NCI-H510A (cell line): Measurements from ENCODE around the gene E2F1.

Source experiments
- DNase-seq: peaks from one replicate; lab custom pipeline; 2025; lab: John Stamatoyannopoulos, UW

E2F1 gene

DNA sequence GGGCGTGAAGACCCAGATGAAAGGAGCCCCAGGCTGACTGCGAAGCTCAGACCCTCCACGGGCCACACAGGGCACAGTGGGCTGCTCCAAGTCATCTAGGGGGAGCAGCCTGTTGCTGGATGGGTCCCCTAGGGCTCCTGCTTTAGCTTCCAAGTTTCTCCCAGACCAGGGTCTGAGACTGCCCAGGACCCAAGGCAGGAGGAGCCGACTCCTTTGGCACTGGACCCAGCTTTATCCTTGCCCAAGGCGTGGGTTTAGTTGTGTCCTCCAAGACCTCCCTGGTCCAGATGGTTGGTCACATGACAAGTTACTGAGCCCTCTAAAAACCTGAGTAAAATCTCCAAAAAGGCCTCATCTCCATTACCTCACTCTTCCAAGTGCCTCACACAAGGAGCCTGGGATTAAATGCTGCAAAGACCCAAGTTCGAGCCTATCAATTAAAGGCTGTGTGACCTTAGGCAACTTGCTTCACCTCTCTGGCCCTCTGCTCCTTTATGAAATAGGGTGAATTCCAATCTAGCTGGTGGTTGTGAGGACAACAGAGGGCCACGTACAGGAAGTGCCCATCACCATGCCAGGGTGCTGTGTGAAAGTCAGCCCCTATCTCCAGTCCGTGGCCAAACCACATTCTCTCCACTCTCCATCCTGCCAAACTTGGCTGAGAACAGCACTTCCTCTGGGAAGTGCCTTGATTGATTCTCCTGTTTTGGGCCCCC lies 14.5 kb downstream of the E2F1 start:
- no peak for DNase-seq

DNA sequence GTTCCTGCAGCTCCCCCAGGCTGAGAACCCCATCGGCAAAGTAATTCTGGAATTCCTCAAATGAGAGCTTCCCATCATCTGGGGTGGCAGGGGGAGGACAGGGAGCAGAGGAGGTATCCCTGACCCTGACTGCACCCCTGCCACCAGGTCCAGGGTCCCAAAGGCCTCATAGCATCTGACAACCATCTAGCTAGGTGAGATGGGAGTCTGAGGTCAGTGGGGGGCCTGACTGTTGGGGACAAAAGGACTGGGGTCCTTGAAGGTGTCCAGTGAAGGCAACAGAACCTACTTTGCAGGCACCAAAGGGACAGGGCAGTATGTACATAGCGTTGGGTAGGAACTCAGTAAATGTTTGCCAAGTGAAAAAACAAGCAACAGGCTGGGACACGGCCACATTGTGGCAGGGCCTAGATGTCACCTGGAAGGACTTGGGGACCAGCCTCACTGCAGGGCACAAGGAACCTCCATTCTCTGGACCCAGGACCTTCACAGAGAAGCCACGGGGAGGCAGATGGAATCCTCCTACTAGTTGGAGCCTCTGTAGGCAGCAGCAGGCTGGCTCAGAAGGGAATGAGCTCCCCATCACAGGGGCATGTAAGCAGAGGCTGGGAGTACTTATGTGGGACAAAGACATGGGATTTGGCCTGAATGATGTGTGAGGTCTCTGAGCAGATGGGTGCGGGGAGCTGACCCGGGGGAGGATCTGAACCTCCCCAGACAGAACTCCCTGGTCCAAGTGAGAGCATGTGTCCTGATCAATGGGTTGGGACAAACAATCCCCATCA lies 15.3 kb downstream of the E2F1 start:
- DNase-seq = no peak

DNA sequence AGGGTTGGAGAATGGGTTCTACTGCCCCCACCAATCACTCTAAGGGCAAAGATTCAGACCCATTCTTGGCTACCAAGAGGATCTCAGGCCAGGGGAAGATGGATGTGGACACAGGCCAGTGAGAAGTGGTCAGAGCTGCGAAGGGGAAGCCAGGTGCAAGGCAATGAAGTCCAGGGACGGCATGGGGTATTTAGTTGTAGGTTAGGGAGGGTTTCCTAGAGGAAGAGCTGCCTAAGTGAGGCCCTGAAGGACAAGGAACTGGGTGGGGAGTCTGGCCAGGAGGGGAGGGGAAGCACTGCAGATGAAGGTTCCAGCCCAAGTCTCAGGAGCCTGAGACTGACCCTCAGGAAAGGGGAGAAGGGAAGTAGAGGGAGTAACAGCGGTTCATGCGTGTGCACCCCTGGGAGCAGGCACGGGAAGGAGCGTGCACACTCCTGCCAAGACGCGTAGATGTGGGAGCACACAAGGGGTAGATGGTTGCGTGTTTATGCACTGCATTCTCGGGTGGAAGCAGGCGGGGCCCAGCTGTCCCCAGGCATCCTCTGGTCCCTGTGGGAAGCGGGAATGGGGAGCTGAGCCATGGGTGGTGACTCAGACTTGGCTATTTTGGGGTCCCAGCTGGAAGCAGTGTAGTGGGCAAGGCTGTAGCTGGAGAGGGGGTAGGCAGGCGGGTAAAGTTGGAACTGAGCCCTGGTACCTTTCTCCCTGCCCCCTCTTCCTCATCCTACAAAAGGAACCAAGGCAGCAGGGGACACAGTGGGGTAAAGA lies 16.1 kb downstream of the E2F1 start:
- DNase-seq = no peak

DNA sequence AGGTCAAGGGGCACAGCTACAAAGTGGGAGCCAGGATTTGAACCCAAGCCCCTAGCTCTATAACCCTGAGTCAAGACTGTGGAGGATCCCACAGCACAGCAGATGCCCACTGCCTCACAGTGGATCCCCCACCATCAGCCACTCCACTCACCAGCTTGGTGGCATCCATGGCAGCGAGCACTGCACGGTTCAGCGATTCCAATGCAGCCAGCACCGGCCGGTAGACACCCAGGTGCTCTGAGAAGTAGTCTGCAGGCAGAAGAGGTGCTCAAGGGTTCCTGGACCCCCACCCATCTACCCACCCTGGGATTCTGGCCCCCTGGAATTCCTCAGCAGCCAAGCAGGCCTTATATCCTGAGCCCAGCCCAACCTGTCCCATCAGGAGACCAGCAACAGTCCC lies 17.0 kb downstream of the E2F1 start:
- DNase-seq = no peak

DNA sequence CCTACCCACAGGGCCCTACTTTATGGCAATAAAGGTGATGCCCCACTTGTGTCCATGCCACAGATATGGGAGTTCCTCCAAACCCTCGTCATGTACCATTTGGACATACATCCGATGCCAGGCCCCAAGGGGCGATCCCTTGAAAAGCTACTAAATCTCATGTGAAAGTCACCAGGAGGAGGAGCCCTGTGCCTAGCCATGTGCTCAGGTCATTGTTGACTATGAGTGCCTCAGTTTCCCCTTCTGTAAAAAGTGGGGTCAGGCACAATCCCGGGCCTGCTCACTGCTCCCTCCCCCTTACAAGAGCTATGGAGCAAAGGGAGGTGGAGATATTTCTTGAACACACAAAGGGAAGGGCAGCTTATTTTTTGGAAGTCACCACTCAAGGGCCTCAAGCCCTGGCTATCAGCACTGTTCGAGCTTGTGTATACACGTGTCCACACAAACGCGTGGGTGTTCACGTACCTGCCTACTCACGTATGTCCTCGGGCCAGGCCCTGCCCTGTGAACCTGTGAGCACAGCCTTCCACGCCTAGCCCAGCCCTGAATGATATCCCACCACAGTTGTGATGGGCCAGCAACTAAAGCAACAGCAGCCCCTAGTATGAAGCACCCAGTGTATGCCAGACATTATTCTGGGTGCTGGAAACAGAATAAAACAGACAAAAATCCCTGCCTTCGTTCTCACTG lies 17.6 kb downstream of the E2F1 start:
- no peak for DNase-seq

DNA sequence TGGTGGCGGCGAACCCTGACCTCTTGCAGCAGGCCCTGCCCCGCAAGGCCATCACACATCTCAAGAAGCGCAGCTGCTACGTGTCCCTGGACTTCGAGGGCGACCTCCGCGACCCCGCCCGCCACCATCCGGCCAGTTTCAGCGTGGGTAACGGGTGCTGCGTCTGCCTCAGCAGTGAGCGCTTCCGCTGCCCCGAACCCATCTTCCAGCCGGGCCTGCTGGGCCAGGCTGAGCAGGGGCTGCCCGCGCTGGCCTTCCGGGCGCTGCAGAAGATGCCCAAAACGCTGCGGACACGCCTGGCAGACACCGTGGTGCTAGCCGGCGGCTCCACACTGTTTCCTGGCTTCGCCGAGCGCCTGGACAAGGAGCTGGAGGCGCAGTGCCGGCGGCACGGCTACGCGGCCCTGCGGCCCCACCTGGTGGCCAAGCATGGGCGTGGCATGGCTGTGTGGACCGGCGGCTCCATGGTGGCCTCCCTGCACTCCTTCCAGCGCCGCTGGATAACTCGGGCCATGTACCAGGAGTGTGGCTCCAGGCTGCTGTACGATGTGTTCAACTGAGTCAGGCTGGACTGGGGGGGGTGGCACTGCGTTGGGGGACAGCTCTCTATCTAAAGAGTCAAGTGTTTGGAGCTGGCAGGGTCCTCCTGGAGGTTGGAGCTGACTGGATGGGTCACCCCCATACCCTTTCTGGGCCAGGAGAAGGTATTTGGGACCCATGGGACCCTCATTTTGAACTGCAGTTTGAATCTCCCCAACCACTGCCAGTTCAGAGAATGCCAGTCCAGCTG lies 18.3 kb downstream of the E2F1 start:
- peak; percentile 36 for DNase-seq

DNA sequence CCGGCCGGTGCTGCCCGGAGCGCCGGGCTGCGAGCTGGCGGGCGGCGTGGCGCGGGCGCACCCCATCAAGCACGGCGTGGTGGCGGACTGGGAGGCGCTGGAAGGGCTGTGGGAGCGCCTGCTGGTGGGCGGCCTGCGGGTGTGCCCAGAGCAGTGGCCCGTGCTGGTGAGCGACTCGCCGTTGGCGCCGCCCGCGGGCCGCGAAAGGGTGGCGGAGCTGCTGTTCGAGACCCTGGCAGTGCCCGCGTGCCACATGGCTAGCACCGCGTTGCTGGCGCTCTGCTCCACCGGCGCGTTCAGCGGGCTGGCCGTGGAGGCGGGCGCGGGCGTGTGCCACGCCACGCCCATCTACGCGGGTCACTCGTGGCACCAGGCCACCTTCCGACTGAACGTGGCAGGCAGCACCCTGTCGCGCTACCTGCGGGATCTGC lies 18.9 kb downstream of the E2F1 start:
- DNase-seq = no peak

DNA sequence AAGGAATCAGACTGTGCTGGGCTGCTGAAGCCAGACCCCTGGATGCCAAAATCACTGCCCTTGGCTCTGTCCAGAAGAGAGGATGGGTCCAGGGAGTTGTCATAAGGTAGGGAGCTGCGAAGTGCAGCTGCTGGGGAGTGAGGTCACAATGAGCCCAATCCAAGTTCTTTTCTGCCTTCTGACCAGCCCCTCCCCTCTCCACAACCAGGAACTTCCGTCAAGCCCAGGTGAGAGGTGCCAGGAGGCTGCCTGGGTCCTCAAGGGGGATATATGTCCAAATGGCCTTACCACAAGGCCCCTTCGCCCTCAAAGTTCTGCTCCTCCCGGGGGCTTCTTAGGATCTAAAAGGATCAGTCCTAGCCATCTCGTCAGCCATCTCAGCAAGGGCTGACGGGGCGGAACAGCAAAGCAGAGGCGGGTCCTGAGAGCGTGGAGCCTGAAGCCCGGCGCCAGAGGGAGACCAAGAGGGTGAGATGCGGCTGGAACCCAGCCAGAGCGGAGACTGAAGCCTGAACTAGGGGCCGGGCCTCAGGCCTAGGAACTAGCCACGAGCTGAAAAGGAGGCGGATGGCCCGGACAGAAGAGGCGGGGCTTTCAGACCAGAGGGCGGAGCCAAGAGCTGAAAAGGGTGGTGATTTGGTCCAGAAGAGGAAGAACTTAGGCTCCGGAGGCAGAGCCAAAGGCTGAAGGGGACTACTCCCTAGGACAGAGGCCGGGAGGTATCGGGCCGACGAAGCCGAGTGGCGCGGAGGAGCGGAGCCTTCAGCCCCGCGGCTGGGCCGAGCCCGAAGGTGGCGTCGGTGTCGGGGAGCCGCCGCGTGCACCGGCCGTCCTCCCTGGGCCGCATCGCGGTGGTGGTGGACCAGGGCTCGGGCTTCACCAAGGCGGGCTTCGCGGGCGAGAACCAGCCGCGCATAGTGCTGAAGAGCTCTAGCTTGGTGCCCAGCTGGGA lies 19.6 kb downstream of the E2F1 start, which contains the start of gene ACTL10:
Gene ACTL10, plus strand, starts transcription at position 651 of the 952 bp plus-strand sequence. CDS start 555 bp downstream, outside the sequence.
- peak; percentile 93 for DNase-seq

DNA sequence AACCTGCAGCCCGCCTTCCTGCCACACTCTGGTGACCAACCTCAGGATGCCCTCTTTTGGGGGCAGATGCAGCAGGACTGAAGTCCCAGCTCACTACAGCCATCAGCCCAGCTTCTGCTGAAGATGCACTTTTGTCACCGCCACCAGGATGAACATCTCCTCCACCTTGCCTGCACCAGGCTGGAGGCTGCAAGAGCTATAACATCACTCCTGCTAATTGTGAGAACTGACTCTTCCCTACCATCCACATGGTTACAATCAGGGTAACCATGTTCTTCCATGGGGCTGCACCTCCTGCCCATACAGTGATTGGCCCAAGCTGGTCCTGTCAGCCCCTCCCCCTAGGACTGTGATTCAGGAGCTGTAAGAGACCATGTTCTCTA lies 21.4 kb downstream of the E2F1 start:
- peak; percentile 37 for DNase-seq

DNA sequence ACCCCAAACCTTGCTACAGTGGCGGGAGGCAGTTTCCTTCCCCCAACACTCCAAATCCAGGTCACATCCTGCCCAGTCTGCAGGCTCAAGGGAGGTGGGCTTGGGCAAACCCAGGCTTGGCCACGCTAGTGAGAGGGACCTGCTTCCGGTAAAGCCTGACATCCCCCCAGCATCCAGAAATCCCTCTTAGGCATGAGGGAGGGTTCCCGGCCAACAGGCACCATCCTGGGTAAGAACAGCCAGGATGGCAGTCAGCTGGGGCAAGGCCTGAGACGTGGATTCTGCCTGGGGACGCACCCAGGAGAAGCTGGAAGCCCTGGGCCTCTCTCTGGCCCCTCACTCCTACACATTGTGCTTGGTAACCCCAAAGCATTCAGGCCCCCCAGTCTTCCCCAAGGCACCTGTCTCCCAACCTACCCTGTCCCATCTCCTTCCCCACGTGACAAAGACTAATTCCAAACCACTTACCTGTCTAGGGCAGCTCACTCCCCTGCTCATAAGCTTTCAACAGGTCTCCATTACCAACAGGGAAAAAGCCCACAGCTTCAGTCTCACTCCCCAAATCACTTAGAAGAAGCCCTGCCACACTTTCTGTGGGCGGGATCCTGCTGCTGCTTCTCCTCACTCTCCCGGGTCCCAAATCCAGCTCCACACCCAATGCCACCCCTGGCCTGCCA lies 22.0 kb downstream of the E2F1 start:
- no peak for DNase-seq

DNA sequence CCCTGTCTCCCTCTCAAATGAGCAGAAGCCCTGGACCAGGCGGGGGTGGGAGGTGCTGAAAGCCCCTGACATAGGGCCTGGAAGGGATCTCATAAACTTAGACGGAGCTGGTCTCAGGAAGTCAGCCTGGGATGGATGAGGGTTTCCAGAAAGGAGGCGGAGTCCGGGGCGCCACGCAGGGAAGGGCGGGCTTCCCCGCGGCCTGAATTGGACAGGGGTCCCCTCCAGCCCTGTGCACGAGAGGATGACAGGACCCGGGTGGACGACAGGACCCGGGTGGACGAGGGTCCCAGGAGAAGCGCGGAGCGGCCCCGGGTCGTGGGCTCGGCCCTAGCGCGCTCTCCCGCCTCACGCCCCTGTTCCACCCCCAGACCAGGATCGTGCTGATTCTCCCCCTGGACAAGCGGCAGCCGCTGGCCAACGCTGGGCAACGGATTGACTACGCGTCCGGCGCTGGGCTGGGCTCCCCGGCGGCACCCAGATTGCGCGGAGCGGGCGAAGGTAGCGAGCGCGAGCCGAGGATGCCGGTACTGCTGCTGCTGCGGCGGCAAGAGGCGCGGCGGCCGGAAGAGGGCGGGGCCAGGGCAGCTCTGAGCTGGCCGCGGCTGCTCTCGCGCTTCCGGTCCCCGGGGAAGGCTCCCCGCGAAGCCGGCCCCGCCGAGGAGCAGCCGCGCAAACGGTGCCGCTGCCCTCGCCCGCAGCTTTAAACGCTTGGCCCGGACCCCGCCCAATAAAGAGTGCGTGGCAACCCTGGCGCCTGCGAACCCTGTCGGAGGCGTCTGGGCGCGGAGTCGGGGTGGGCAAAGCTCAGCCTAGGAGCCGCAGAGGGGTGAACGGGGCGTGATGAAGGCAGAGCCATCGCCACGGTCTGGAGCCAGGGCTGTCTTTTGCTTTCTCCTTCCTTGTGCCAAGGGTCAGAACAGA lies 22.8 kb downstream of the E2F1 start:
- DNase-seq = peak; percentile 65

DNA sequence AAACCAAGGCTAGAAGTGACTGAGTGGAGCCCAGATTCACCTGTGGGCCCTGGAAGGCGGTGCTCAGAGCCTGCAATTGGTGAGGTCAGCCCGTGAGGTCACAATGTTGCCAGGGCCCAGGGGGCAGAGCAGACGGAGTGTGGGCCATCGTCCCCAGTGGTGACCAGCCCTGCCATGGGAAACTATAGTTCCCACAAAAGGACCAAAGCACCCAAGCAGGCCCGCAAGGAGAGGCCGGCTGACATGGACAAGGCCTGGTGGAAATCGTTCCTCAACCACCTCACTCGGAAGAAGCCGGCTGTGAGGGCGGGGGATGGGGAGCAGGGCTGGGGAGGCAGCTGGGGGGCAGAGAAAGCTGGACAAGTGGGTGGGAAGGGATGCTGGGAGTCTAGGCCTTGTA lies 24.0 kb downstream of the E2F1 start, which contains the start of gene C20orf144:
Gene C20orf144, plus strand, starts transcription at position 156 of the 400 bp plus-strand sequence. Its CDS starts 19 bp downstream, at position 175.
- no peak for DNase-seq

DNA sequence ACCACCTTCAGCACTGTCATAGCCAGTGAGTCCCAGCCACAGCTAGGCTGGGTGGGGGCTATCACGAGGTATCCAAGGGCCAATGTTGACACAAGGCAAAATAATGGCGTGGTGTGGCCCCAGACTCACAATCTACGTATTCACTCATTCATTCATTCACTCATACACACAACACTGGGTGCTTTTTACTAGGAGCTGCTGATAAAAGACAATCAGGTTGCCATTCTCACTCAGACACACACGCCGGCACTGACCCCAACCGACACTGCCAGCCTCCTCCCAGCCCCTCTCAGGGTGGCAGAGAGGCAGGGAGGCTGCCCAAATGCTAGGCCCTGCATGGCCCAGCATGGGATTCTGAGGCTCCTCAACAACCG lies 25.5 kb downstream of the E2F1 start:
- DNase-seq = no peak

DNA sequence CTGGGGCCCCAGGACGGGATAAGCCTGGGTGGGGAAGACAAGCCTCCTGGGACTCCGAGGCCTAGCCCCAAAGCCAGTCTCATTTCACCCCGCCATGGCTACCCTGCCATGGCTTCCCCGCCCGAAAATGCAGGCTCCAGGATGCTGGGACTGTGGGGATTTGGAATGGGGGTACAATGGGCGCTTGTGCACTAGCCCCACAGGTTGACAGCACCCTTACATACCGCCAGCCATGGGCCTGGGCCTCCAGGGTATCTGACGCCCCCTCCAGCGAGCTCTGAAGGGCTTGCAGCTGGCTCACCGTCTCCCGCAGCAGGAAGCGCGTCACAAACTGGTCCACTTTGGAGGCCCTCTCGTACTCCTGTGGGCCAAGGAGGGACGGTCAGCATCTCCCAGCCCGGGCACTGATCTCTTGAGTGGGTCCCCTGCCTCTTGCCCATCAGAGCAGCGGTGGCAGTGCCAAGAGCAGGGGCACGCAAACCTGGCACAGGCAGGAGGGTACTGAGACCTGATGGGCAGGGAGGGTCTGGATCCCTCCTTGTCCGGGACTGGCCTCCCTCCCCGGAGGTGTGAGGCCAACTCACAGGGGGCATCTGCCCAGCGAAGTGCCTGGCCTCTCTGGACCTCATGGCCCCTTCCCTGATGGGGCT lies 26.0 kb downstream of the E2F1 start:
- DNase-seq = no peak

DNA sequence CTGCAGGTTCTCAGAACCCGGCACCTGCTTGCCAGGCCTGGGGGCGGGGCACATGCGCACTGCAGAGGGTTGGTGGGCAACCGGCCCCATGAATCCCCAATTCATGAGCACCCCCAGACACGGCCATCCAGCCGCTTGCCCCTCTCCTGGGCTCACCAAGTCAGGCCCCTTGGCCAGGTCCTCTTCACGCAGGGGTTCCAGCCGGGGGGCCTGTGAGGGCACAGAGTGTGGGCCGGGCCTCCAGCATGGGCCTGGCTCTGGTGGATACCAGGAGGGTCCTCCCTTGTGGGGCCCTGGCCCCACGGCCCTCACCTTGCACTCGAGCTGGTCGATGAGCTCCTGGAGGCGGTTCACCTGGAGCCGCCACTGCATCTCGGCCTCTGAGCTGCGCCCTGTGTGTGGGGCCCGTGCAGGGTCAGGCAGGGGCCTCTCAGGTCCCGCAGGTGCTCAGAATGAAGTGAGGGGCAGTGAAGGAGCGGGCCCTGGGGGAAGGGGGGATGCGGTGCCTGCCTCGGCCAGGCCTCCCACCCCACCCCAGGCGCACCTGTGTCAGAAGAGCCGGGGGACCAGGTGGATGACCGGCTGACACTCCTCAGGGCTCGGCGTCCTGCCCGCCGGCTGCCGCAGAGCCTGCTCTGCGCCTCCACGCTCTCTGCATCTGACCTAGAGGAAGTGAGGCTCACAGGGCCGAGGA lies 26.7 kb downstream of the E2F1 start:
- no peak for DNase-seq

DNA sequence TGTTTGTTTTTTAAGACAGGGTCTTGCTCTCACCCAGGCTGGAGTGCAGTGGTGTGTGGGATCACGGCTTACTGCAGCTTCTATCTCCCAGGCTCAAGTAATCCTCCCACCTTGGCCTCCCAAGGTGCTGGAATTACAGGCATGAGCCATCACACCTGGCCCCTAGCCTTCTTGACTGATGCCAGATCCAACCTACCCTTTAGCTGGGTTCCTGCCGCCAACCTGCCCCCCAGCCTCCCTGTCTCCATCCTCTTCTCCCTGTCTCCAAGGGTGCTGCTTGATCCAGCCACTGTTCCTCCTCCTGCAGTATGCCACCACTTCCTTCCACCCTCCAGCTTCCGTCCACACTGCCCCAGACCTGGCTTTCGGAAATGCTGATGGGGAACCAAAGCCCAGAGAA lies 27.3 kb downstream of the E2F1 start:
- DNase-seq = no peak

DNA sequence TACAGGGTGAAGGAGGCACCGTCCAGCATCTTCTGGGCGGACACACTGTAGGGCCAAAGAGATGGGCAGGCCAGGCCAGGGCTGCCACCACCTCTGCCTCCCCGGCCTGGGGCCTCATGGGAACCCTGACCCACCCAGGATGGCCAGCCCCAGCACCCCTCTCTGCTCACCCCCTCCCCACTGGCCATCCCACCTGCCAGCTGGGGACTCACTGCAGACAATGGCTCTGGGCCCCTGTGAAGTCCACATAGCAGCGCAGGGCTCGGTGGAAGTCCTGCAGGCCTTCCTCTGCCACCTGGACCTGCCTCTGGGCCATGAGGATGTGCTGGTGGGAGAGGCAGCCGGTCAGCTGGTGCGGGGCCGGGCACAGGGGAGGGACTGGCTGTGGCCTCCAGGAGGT lies 27.7 kb downstream of the E2F1 start:
- DNase-seq = no peak
